GM12875 (cell line): Measurements from ENCODE around the gene CRYBA1.
"Not testable (repeated sequence)": the region's sequence is repeated elsewhere in the genome, so short reads cannot be mapped to it uniquely, and the experiment has no call there.

Experiments
- H3K4me3 ChIP-seq: one replicate; pipeline ENCODE4 v1.5.1; 2011; ENCODE audit warnings: low read depth, low read length, control low read depth
- CTCF ChIP-seq: IDR thresholded peaks from 2 replicates; pipeline ENCODE4 v1.5.1; 2011; ENCODE audit warnings: low read depth, mild to moderate bottlenecking, control low read depth, inconsistent platforms, low read length, moderate library complexity, borderline replicate concordance; ENCODE audit not compliant: insufficient read depth

CRYBA1 gene

GRCh38 chr17:29246628-29247027 lies at the start of gene CRYBA1:
CRYBA1 (plus strand) TSS chr17:29246859; CDS start chr17:29246864, 5 bp downstream.
- TF ChIP-seq CTCF: no peak
- H3K4me3 ChIP-seq: no peak within 1 kb of the TSS

GRCh38 chr17:29197516-29198272 lies 49.0 kb upstream of the CRYBA1 start:
- TF ChIP-seq CTCF: no peak
- no peak overlapping the region for H3K4me3 ChIP-seq

- not testable (repeated sequence) for H3K4me3 ChIP-seq
These were observed 42.4 kb upstream of the CRYBA1 start for GRCh38 chr17:29204068-29204804.

GRCh38 chr17:29205047-29205446 lies 41.6 kb upstream of the CRYBA1 start:
- no peak for TF ChIP-seq CTCF
- no peak overlapping the region for H3K4me3 ChIP-seq

- no peak overlapping the region for H3K4me3 ChIP-seq
- no peak for TF ChIP-seq CTCF
These were observed 38.7 kb upstream of the CRYBA1 start for GRCh38 chr17:29207975-29208374.

GRCh38 chr17:29209073-29209472 lies 37.6 kb upstream of the CRYBA1 start:
- no peak overlapping the region for H3K4me3 ChIP-seq
- TF ChIP-seq CTCF: no peak

- no peak overlapping the region for H3K4me3 ChIP-seq
- no peak for TF ChIP-seq CTCF
These were observed 35.8 kb upstream of the CRYBA1 start for GRCh38 chr17:29210879-29211278.
